Progenitor cell of endocrine pancreas (in vitro differentiated cells): ENCODE measurements around the gene TMEM9. TPM values are rescaled to one million over a fixed set of nuclear protein-coding genes. Genes with fewer than 3 reads are reported as not detected.

Experiments used
- DNase-seq: peaks from one replicate; pipeline ENCODE4 v3.0.0; 2021; ENCODE audit warnings: low spot score; ENCODE audit not compliant: unreplicated experiment
- H3K27ac Mint-ChIP-seq: 2 replicates; pipeline ENCODE4 v1.8.0; 2021; ENCODE audit warnings: mild to moderate bottlenecking, moderate library complexity, mixed read lengths
- H3K27me3 Mint-ChIP-seq: 2 replicates; pipeline ENCODE4 v1.8.0; 2021; ENCODE audit warnings: mixed read lengths
- H3K36me3 Mint-ChIP-seq: 2 replicates; pipeline ENCODE4 v1.8.0; 2022; ENCODE audit warnings: mixed read lengths; ENCODE audit not compliant: insufficient read depth
- H3K4me1 Mint-ChIP-seq: 2 replicates; pipeline ENCODE4 v1.8.0; 2021; ENCODE audit warnings: low read depth, mixed read lengths
- H3K4me3 Mint-ChIP-seq: 2 replicates; pipeline ENCODE4 v1.8.0; 2021; ENCODE audit warnings: low read depth, mild to moderate bottlenecking, moderate library complexity, mixed read lengths
- H3K9me3 Mint-ChIP-seq: 2 replicates; pipeline ENCODE4 v1.8.0; 2021; ENCODE audit warnings: low read depth, mixed read lengths
- total RNA-seq: library from RNA; stranded (reverse); gene quantifications from 2 replicates; pipeline ENCODE4 v1.2.1, GENCODE V29; 2021
- TF ChIP-seq, protein P1 (sequence below): fragments of 200-600 bp; sonication (generic); IDR thresholded peaks from one replicate; pipeline ENCODE4 v1.5.0; 2021; ENCODE audit warnings: antibody characterized with exemption, mild to moderate bottlenecking; ENCODE audit not compliant: unreplicated experiment

TMEM9 gene
- total RNA-seq, 1 donor from 2014 or later: 146 TPM

DNA sequence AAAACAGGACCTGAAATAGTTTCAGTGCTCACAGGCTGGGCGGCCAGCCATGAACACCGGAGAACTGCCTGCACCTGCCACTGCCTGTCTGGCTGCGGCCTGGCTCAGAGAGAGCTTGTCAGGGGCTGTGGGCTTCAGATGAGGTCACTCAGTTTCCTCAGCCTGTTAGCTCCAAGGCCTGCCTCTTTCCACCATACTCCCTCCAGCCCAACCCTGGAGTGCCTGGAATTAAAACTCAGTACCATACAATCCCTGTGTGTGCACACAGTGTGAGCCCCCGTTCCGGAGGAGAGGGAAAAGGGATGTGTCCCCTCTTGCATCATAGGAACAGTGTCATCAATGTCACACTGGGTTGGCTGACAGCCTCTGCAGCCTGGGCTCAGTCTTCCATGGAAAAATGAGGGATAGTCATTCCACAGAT is 58.2 kb downstream of the TMEM9 start:
- H3K4me1 Mint-ChIP-seq: no peaks in the 10 kb centered on the region
- H3K27ac Mint-ChIP-seq: no peak overlapping the region
- no peaks in the 10 kb centered on the region for H3K9me3 Mint-ChIP-seq
- DNase-seq: no peak
- no peak overlapping the region for H3K4me3 Mint-ChIP-seq
- H3K27me3 Mint-ChIP-seq: peaks cover 20% of the 10 kb centered on the region
- H3K36me3 Mint-ChIP-seq: no peaks in the 10 kb centered on the region
- TF ChIP-seq, protein P1, sequence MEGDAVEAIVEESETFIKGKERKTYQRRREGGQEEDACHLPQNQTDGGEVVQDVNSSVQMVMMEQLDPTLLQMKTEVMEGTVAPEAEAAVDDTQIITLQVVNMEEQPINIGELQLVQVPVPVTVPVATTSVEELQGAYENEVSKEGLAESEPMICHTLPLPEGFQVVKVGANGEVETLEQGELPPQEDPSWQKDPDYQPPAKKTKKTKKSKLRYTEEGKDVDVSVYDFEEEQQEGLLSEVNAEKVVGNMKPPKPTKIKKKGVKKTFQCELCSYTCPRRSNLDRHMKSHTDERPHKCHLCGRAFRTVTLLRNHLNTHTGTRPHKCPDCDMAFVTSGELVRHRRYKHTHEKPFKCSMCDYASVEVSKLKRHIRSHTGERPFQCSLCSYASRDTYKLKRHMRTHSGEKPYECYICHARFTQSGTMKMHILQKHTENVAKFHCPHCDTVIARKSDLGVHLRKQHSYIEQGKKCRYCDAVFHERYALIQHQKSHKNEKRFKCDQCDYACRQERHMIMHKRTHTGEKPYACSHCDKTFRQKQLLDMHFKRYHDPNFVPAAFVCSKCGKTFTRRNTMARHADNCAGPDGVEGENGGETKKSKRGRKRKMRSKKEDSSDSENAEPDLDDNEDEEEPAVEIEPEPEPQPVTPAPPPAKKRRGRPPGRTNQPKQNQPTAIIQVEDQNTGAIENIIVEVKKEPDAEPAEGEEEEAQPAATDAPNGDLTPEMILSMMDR: no peak

DNA sequence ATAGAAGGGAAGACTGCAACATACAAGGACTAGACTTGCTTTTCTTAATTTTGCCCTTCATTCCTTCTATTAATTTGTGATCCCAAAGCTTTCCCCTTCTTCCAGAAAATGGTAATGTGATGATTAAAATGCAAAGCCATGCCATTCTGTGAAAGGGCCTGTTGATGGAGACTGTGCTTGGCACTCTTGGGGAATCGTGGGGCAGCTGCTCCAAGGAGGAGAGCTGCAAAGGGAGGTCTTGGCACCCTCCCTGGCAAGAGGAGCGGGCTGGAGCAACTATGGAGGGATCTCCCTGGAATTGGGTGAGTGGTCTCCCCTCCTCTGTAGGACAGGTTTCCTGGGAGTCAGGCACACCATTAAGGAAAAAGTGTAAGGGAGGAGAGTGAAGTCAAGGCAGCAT is 58.7 kb downstream of the TMEM9 start:
- TF ChIP-seq, protein P1: no peak
- H3K27me3 Mint-ChIP-seq: peaks cover 20% of the 10 kb centered on the region
- no peaks in the 10 kb centered on the region for H3K36me3 Mint-ChIP-seq
- H3K4me1 Mint-ChIP-seq: no peaks in the 10 kb centered on the region
- H3K4me3 Mint-ChIP-seq: no peak overlapping the region
- no peak overlapping the region for H3K27ac Mint-ChIP-seq
- DNase-seq: no peak
- H3K9me3 Mint-ChIP-seq: no peaks in the 10 kb centered on the region

DNA sequence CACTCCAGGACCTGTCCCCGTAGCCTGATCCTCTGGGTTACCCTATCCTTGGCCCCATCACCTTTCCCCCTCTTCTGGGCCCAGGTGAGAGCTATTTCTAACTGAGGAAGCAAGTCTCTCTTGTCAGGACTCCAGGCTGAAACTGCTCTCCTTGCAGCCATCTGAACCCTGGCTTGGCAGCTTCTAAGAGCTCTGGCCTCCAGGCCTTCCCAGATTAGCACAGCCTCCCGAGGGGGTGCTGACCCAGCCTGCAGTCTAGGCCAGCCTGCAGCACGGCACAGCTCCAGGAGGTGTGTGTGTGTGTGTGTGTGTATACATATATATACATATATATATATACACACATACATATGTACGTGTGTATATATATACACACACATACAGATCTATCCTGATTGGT is 59.4 kb downstream of the TMEM9 start:
- no peak overlapping the region for H3K27ac Mint-ChIP-seq
- TF ChIP-seq, protein P1: no peak
- no peaks in the 10 kb centered on the region for H3K36me3 Mint-ChIP-seq
- DNase-seq: no peak
- no peaks in the 10 kb centered on the region for H3K9me3 Mint-ChIP-seq
- no peaks in the 10 kb centered on the region for H3K4me1 Mint-ChIP-seq
- H3K27me3 Mint-ChIP-seq: peaks cover 20% of the 10 kb centered on the region
- H3K4me3 Mint-ChIP-seq: no peak overlapping the region

DNA sequence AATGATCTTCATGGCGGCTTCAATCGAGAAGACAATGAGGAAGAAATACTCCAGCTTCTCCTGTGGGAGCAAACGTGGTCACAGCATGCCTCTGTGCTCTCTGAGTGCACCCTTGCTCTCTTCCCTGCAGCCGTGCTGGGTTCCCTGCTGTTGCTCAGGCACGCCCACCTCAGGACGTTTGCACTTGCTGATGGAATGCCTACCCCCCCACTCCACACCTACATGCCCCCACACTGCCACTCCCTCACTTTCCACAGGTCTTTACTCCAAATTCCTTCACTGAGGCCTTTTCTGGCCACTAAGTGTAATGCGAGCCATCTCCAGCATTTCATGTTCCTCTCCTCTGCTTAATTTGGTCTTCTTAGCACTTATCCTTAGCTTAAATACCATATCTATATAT is 60.3 kb downstream of the TMEM9 start:
- no peaks in the 10 kb centered on the region for H3K4me1 Mint-ChIP-seq
- peaks cover 20% of the 10 kb centered on the region for H3K27me3 Mint-ChIP-seq
- no peak overlapping the region for H3K4me3 Mint-ChIP-seq
- H3K27ac Mint-ChIP-seq: no peak overlapping the region
- no peak for DNase-seq
- H3K9me3 Mint-ChIP-seq: no peaks in the 10 kb centered on the region
- H3K36me3 Mint-ChIP-seq: no peaks in the 10 kb centered on the region
- TF ChIP-seq, protein P1: no peak

DNA sequence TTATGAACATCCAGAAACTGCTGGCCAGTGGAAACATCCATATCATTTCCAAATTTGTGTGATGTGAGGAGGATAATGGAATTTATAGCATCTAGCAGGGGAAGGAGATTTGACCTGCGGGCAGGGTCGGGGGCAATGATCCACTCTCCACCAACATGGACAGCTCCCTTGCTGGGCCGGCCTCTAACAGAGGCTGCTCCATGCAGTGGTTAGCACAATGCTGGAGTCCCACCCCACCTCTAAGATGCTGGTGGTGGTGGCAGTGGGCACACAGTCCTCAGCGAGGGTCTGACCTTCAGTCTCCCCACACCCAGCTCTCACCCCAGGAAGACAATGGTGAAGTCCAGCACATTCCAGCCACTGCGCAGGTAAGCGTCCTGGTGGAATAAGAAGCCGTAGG is 60.7 kb downstream of the TMEM9 start:
- DNase-seq: no peak
- no peaks in the 10 kb centered on the region for H3K36me3 Mint-ChIP-seq
- H3K27me3 Mint-ChIP-seq: peaks cover 20% of the 10 kb centered on the region
- no peaks in the 10 kb centered on the region for H3K4me1 Mint-ChIP-seq
- H3K9me3 Mint-ChIP-seq: no peaks in the 10 kb centered on the region
- H3K4me3 Mint-ChIP-seq: no peak overlapping the region
- TF ChIP-seq, protein P1: no peak
- no peak overlapping the region for H3K27ac Mint-ChIP-seq
